HG02852 (cell line): Measurements from ENCODE around the gene COL13A1.

Source experiments
- ATAC-seq: cut with Tn5 transposase; IDR thresholded peaks from one replicate; pipeline ENCODE4 v1.9.1; 2021; ENCODE audit warnings: mild to moderate bottlenecking, moderate library complexity; ENCODE audit not compliant: unreplicated experiment

The COL13A1 gene

DNA sequence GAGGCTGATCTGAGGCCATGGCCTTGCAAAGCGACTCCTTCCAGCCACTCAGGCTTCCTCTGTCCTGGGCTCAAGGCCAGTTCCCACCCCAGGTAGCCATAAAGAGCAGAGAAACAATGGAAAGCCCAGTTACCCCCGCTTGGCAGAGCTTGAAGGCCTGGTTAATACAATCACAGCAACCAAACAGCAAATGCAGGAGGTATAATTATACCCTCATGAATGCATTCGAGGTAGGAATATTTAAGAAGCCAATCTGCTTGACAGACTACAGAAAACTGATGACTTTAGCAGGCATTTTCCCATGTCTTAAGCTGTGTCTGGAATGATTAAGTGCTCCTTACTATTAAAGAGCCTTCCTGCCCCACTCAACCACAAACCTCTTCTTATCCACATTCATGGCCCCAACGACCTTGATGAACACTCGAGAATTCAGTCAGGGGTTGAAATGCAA is 136.9 kb downstream of the COL13A1 start:
- no peak for ATAC-seq

DNA sequence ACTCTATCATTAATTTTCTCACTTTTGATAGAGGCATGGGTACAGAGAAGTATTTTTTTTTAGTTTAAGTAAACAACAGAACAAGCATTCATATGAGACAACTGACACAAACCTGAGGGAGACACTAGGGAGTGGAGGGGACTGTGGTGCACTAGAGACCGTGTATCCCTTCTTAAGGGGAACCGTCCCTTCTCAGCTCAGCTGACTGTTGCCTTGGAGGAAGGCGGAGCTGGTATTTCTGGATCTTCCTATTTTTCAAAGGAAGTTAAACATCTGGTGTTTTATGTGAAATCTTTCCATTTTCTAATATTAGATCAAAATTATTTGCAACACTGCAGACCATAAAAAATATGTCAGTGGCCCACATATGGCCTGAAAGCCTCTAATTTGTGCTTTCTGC is 137.4 kb downstream of the COL13A1 start:
- no peak for ATAC-seq

DNA sequence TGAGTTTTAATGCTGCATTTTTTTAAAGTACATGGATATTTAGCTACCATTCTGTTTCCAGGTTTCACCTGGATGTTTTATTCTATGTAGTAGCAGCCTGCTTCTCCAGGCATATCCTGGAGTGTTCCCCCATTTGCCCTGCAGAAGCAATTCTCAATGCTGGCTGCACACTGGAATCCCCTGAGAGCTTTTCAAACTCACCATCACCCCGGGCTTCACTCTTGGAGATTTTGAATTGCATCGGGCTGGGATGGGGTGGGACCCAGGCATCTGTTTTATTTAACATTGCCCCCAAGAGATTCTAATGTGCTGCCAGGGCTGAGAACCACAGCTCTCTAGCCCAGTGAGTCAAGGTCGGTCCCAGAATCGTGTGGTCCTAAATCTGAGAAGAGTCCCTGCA is 137.8 kb downstream of the COL13A1 start:
- no peak for ATAC-seq

DNA sequence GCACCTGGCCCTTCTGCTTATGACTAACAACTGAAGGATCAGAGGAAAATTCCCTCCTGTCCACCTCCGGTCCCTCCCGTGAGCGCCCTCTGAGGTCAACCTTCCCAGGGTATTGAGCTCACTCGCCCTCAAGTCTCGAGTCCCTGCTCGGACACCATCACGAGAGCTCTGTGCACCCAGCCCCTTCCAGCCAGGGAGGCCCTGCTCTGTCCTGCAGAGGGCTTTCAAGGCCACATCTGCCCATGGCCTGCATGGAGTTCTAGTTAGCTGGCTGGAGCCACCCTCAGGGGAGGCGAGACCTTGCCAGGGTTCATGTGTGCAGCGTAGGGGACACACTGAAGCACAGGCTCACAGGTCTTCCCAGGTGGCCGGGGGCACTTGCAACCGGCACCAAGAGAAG is 140.0 kb downstream of the COL13A1 start:
- no peak for ATAC-seq

DNA sequence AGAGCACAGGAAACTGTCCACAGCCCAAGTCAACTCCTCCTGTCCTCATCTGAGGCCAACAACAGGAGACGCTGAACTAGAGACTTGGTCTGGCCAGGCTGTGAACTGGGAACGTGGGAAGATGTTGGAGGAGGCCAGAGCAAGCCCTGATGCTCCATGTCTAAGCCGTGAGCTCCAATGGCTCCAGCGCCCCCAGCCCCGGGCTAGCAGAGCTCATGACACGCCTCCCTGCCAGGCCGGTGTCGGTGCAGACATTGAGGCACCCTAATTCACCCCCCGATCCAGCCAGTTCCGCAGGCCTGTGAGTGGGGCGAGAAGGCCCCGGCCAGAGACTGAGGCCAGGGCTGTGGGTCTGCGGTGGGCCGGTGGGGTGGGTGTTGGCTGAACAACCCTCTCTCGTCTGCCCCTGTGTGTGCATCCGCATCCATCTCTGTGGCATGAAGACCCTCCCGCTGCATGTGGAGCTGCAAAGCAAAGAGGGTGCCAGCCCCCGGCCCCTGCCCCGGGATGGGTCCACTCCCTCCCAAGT is 141.7 kb downstream of the COL13A1 start:
- no peak for ATAC-seq

DNA sequence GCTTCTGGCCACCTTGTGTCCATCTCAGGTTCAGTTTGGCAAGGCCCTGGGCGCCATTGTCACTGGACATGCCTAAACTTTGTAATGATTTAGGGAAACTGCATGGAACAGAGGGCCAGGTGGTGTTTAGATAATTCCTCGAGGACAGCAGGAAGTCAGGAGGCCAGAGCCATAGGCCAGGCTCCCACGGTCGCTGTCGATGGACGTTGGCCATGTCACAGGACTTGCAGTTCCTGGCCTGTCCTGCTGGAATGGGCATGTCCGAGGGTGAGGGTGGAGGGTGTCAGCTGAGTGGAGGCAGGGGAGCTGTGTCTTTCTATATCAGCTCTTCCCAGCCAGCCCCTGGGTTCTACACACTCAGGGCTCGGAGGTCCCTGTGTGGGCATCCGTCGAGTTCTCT is 143.1 kb downstream of the COL13A1 start:
- ATAC-seq: no peak

DNA sequence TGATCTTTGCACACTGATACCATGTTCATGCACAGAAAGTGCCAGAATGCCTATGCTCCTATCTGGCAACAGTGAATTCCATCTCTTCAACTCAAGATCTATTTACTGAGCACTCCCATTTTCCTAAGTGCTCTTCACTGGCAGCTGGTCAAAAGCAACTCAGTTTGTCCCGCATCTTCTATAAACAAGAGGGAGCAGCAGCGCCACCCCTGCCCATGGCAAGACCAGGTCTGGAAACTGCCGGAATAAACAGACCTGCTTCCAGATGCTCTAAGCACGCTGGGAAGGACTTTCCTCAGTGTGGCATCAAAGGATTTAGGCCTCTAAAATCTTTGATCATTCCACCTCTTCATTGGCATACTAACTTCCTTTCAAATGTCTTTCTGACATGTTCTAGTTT is 146.6 kb downstream of the COL13A1 start:
- ATAC-seq: no peak

DNA sequence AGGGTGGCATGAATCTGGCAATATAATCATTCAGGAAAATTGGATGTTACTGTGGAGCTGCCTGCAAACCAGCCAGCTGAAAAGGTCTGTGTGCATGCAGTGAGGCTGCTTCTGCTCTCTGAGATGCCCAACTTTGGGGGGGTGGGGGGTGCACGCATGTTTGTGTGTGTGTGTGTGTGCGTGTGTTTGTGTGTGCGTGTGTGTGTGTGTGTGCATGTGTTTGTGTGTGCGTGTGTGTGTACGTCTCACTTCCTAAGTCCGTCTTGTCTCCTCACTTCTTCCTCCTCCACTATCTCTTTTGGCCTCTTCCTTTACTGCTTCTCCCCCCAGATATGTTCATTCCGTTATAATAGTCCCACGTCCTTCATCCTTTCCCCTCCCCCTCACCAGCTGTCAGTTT is 148.1 kb downstream of the COL13A1 start:
- ATAC-seq: no peak

DNA sequence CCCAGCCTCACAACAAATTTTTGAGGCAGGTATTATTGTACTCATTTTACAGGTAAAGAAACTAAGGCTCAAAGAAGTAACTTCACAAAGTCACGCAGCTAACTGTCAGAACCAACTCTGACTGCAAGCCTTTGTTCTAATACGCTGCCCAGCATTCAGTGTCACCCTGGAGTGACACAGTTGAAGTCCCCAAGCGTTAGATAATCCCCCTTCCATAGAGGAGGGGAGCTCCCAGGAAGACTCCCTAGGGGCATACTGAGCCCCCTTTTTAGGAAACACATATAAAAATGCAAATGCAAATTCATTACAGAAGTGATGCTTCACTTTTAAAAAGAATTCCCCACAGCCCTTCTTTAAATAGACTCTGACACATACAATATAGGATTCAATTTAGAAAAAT is 150.0 kb downstream of the COL13A1 start:
- no peak for ATAC-seq

DNA sequence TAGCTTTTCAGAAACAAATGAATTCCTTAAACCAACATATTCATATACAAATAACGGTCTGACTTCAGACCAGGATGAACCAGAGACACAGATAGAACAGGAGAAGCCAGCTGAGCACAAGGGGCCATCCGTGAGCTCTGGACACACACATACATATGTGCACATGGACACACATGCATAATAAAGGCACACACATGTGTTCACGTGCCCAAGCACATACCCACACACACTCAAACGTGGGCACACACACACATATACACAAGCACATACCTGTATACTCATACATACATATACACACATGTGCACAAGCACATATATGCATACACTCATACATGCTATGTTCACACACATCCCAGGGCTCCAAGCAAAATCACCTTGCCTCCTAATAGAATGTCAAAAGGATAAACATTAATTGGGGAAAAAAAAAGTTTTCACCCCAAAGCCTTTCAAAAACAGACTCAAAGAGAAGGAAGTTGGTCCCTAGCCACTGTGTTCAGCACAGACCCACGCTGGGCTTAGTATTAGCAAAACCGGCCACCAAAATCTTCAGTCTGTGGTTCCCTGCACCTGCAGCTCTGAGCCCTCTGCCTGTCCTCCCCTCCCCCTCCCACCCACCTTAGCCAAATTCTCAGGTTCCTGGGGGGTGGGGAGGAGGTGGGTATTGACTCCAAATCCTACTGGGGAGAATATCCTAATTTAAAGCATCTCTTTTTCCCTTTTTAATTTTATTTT is 150.5 kb downstream of the COL13A1 start:
- no peak for ATAC-seq

DNA sequence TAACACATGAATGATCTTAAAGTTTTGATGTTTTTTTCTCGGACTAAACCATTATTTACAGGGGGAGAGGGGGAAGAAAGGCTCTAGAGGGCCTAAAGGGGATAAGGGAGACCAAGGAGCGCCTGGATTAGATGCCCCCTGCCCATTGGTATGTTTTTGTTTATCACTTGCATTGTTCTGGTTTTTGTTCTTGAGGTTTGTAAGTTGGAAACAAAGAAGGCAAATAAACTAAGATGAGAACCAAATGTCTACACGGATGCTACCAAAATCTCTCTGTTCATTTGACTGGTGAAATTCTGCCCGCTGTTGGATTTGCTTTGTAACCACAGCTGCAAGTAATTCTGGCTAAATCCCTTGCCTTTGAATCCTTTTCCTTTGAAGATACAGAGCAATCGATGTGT is 151.1 kb downstream of the COL13A1 start:
- no peak for ATAC-seq

DNA sequence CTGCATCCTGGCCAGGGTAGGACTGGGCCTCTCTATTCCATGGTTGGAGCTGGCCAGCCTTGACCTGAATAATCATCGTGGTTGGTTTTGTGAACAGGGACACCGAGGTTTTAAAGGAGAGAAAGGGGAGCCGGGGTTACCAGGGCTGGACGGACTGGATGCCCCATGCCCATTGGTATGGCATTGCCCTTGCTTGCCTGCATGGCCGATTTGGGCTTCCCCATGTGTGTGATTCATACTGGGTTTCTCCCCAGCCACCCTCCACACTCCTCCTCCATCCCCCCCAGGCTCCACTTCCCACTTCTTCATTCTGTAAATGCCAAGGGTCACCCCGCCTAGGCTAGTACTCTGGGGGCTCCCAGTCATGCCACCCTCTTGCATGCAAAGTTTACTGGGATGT is 152.1 kb downstream of the COL13A1 start:
- ATAC-seq: no peak

DNA sequence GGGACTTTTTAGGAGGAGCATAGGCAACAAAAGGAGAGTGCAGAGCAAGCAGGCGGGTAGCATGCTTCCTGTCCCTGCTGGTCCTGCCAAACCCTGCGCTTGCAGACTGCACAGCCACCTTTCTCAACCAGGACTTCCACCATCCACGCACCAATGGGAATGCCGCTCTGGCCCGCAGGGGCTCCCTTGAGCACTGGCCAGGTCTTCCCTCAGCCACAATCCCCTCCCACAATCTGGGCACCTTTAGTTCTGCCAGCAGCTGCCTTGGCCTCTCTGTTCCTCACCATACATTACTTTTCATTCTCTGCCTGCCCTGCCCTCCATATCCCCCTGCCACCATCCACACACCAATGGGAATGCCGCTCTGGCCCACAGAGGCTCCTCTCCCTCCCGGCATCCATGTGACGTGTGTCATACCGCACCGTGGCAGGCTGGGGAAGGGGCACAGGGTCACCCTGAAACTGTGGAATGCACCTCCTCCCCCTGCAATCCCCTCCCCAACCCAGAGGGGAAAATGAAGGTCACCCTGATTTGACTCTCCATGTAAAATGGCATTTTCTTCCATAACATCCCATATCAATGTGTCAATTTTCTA is 153.6 kb downstream of the COL13A1 start:
- ATAC-seq: no peak

DNA sequence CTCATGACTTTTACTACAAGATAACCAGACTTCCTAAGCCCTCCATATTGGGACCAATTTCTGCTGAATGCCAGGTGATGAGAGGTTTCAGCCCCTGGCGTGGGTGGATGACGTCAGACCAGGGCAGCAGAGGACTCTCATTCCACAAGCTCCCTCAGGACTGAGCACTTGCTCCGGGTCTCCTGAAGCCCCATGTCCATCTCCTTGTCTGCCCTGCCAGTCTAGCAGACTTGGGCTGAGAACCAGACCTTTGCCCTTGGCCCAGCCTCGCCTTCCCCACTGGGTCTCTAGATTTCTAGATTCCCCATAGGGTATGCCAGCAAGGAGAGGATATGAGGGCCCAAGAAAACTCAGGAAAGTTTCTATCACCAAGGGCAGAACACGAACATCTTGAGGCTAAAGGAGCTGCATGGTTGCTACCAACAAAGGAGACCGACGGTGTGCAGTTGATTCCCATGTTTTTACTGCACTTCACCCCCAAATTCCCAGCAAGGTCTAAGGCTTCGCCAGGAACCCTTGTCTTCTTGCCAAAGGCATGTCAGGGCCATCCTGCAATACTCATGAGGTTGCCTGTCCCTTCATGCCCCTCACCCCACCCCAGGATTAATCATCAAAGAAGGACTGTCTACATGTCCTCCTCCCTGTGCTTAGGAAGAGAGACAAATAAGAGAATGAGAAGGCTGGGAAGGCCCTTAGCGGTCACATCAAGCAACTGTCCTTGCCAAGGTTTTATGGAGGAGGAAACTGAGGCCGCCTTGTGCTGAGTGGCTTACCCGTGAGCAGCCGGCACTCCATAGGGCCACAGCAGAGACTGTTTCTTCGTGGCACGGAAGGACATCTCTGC is 154.4 kb downstream of the COL13A1 start:
- ATAC-seq: no peak

DNA sequence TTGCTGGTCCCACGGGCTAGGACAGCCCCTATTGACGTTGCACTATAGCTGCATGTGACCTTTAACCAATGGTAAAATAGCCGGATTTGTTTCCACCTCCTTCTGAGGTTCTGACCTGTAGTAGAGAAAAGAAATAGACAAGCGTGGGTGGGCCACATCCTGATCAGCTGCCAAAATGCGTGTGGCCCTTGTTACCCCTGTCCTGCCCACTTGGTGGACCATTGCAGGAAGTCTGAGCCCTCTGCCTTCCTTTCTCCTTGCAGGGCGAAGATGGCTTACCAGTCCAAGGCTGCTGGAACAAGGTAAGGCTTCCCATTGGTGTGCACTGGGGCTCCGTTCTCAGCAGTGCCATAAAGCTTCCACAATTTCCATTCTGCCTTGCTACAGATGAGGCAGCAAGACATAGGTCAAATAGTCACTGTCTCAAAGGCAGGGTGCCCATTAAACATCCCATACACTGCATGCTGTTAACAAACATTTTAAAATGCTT is 155.1 kb downstream of the COL13A1 start:
- no peak for ATAC-seq

DNA sequence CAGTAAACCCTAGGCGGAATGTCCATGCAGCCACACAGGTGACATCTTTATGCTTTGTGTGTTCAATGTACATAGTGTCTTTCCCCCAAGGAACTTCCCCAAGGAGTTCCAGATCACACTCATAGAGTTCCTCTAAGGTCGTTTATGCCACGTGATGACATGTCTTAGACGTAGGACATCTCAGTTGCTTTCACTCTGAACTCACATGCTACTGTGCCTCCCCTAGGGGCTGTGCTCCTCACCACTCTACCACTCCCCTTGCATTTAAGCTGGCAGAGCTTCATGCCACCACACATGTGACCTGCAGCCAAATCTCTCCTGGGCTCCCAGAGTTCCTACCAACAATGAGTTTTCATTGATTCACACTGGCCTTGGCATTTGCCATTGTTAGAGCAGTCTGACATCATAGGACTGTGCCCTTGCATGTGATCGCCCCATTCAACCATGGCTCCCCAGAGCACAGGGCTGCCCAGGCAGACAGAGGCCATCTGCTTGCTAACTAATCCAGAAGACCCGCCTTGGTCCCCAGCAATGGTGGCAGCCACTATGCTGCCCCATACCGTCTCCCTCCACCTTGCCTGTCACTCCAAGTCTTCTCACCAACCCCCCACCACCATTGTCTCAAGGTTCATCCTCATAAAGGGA is 155.7 kb downstream of the COL13A1 start:
- no peak for ATAC-seq

DNA sequence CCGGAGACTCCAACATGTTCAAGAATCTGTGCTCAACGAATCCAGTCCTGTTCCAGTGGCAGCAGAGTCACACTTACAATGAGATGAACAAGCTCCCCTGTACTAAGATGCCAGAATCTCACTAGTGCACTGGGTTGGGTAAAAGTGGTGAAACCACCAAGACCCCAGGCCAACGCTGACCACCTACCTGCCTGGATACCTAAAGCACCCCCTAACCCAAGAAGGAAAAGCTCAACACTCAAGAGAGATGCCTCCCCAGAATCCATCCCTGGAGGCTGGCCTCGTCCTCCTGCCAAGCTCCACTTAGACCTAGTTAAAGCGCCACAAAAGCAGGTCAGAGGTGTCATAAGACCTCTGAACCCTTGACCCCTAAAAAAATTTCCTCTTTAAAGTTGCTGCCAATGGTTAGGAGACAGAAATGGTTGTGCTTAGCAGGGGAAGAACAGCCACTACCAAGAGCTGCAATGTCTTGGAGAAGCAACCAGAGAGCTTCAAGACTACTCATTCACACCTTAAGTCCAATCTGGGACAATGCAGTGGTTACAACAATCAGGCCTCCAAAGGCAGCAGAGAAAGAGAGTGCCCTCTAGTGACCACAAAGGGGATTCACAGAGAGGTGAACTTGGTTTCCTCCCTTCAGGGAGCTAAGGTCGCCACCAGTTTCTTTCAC is 156.3 kb downstream of the COL13A1 start:
- no peak for ATAC-seq

DNA sequence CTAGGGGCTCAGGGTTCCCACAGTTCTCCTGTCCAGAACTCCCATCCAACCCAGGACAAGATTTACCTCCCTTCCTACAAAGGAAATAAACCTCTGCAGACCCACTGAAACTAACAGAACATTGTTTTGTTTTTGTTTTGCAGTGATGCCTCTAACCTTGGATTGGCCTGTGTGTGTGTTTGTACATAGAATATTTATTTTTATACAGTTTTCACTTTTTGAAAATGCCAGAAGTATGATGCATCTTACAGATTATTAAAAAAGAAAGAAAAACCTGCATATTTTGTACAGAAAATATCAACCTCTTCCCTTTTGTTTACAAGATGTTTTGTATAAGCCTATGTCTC is 156.8 kb downstream of the COL13A1 start:
- ATAC-seq: no peak

DNA sequence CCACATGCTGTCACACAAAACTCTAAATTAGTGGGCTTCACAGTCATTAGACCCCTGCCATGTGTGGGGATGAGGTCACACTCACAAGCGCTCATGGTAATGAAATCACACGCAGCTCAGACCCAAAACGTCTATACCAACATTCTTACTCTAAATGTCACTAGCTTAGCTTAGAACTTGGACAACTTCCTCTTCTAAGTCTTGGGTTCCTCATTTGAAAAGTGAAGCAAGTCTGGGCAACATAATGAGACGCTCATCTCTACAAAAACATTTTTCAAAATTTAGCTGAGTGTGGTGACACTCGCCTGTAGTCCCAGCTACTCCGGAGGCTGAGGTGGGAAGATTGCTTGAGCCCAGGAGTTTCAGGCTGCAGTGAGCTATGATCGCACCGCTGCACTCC is 158.2 kb downstream of the COL13A1 start:
- no peak for ATAC-seq

DNA sequence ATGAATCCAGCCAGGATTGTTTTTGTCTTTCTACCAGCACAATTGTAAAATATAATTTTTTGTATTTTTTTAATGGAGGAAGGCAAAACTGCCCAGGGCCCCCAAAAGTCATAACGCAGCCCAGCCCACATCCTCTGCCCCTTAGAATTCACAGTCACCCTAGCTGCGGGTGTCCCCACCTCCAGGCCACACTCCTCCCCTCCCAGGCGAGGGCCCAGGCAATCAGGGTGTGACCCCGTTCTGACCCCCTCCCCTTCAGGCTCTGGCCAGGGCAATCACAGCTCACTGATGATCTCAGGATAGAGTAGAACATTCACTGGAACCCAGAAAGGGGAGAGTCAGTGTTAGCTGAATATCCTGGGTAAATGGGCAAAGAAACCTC is 158.9 kb downstream of the COL13A1 start:
- ATAC-seq: no peak
